Measurements from ENCODE around the gene FOCAD. TPM values are rescaled to one million over a fixed set of nuclear protein-coding genes. Genes with fewer than 3 reads are reported as not detected.

FOCAD gene
- total RNA-seq, 2 experiments from 2014 or later: 37.3 to 42.8 TPM

GRCh38 chr9:20784196-20784595 is 100.1 kb downstream of the FOCAD start:
- Mint-ChIP-seq H3K27ac (no peak overlapping the region), H3K9me3 (no peaks in the 10 kb centered on the region), H3K4me3 (no peak overlapping the region), H3K36me3 (ENCODE audit: low read depth) (peaks cover 8% of the 10 kb centered on the region), H3K27me3 (no peaks in the 10 kb centered on the region), H3K4me1 (ENCODE audit: low read depth) (no peaks in the 10 kb centered on the region)
- CTCF ChIA-PET: interaction anchor here (0.8 kb wide), 1 partner anchor 157 kb away, joined by 3 read pairs; no protein-coding TSS in a partner anchor
- ATAC-seq: no peak
- no peak for DNase-seq
- POLR2A ChIA-PET: no interaction called here
- intact Hi-C loops (cut with micrococcal nuclease): no loop called here
- TF ChIP-seq, protein P1, sequence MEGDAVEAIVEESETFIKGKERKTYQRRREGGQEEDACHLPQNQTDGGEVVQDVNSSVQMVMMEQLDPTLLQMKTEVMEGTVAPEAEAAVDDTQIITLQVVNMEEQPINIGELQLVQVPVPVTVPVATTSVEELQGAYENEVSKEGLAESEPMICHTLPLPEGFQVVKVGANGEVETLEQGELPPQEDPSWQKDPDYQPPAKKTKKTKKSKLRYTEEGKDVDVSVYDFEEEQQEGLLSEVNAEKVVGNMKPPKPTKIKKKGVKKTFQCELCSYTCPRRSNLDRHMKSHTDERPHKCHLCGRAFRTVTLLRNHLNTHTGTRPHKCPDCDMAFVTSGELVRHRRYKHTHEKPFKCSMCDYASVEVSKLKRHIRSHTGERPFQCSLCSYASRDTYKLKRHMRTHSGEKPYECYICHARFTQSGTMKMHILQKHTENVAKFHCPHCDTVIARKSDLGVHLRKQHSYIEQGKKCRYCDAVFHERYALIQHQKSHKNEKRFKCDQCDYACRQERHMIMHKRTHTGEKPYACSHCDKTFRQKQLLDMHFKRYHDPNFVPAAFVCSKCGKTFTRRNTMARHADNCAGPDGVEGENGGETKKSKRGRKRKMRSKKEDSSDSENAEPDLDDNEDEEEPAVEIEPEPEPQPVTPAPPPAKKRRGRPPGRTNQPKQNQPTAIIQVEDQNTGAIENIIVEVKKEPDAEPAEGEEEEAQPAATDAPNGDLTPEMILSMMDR (IDR thresholded peaks at IDR 0.05): no peak

DNA sequence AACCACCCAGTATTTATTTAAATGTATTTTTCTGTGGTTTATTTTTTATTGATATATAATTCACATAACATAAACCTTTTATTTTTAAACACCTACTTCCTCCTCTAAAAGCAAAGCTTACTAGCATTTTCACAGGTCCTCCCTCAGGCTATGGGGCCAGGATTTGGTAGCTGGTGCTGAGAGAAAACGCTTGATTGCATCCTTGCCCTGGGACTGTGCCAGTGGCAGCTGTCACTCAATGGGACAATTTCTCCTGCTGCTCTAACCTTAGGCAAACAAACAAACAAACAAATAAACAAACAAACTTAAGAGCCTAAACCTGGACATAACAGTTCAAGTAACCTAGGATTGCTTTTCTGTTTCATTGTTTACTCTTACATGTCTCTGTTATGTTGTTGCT is 102.7 kb downstream of the FOCAD start:
- TF ChIP-seq, protein P1 (IDR thresholded peaks at IDR 0.05): no peak
- peaks cover 22% of the 10 kb centered on the region for H3K36me3 Mint-ChIP-seq (ENCODE audit: low read depth)
- intact Hi-C loops (cut with micrococcal nuclease): no loop called here

DNA sequence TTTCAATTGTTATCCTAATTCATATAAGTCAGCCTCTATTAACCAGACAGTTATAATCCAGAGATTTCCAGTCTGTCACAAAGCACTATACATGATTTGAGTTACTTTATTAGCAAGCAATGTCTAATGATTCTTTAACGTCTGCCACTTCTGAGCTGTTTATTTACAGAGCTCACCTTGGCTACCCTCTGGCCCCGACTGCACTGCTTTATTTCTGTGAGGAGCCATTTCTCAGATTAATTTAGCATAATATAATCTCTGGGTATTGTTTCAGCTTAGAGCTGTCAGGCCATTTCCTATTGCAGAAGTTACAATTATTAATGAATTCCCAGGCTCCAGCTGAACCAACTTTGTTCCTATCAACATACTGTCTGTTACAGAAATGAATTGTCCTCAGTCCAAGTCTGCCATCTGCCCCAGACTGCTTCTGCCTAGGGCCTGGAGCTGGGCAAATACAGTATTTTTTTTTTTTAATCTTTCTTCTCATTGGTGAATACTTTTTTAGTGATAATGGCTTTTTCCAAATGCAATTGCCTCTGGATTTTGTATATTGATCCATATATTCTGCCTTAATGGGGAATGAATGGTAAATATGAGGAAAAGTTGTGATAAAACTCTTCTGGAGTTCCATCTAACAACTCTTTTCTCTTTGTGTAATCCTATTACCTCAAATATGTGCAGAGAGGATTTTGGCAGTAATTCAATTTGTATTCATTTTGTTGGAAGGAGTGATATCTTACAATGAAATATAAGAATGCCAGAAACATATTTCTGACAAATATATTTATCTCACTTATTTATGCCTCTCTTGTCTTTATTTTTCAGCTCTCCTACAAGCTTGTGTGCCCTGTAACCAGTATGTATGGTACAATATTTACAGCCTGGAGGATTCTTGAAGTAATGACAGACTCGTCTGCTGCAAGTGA is 104.7 kb downstream of the FOCAD start:
- H3K27ac Mint-ChIP-seq: no peak overlapping the region
- ChIA-PET POLR2A (interaction anchor here (0.8 kb wide), 1 partner anchor 744 kb away, joined by 5 read pairs; no protein-coding TSS in a partner anchor), CTCF (interaction anchor here (1.8 kb wide), 1 partner anchor 20 kb away, joined by 3 read pairs; no protein-coding TSS in a partner anchor)
- H3K9me3 Mint-ChIP-seq: no peaks in the 10 kb centered on the region
- no peak overlapping the region for H3K4me3 Mint-ChIP-seq
- no peak for DNase-seq
- TF ChIP-seq, protein P1 (IDR thresholded peaks at IDR 0.05): no peak
- intact Hi-C loops (cut with micrococcal nuclease): no loop called here
- H3K4me1 Mint-ChIP-seq (ENCODE audit: low read depth): no peaks in the 10 kb centered on the region
- H3K36me3 Mint-ChIP-seq (ENCODE audit: low read depth): peaks cover 18% of the 10 kb centered on the region
- no peak for ATAC-seq
- H3K27me3 Mint-ChIP-seq: no peaks in the 10 kb centered on the region

More for the DNA sequence above, 102.7 kb downstream of the FOCAD start:
- no peaks in the 10 kb centered on the region for H3K4me1 Mint-ChIP-seq (ENCODE audit: low read depth)
- no peaks in the 10 kb centered on the region for H3K9me3 Mint-ChIP-seq
- H3K27ac Mint-ChIP-seq: no peak overlapping the region
- no peak overlapping the region for H3K4me3 Mint-ChIP-seq
- ATAC-seq (no peak), DNase-seq (no peak)
- H3K27me3 Mint-ChIP-seq: no peaks in the 10 kb centered on the region
- ChIA-PET CTCF (no interaction called here), POLR2A (no interaction called here)

GRCh38 chr9:20790721-20791120 is 106.7 kb downstream of the FOCAD start:
- Mint-ChIP-seq H3K27me3 (no peaks in the 10 kb centered on the region), H3K4me3 (no peak overlapping the region), H3K27ac (no peak overlapping the region), H3K36me3 (ENCODE audit: low read depth) (peaks cover 21% of the 10 kb centered on the region), H3K4me1 (ENCODE audit: low read depth) (no peaks in the 10 kb centered on the region), H3K9me3 (no peaks in the 10 kb centered on the region)
- intact Hi-C loops (cut with micrococcal nuclease): no loop called here
- ChIA-PET POLR2A (no interaction called here), CTCF (no interaction called here)
- TF ChIP-seq, protein P1 (IDR thresholded peaks at IDR 0.05): no peak
- ATAC-seq (no peak), DNase-seq (no peak)

- no peak overlapping the region for H3K27ac Mint-ChIP-seq
- H3K9me3 Mint-ChIP-seq: no peaks in the 10 kb centered on the region
- POLR2A ChIA-PET: no interaction called here
- DNase-seq: no peak
- no peaks in the 10 kb centered on the region for H3K27me3 Mint-ChIP-seq
- H3K36me3 Mint-ChIP-seq (ENCODE audit: low read depth): peaks cover 21% of the 10 kb centered on the region
- TF ChIP-seq, protein P1 (IDR thresholded peaks at IDR 0.05): no peak
- H3K4me1 Mint-ChIP-seq (ENCODE audit: low read depth): no peaks in the 10 kb centered on the region
- intact Hi-C loops (cut with micrococcal nuclease): no loop called here
- no peak overlapping the region for H3K4me3 Mint-ChIP-seq
- no peak for ATAC-seq
- CTCF ChIA-PET: no interaction called here
Observed at GRCh38 chr9:20791682-20792081, 107.6 kb downstream of the FOCAD start.
